ENCODE data around the gene TLL1. TPM values are rescaled to one million over a fixed set of nuclear protein-coding genes. Genes with fewer than 3 reads are reported as not detected.

Gene TLL1
- total RNA-seq, 1 experiment from 2014 or later = 1.4 TPM

- peak; percentile 30 for DNase-seq (ENCODE audit: unreplicated experiment)
- H3K36me3 Mint-ChIP-seq (ENCODE audit: insufficient read depth, unreplicated experiment) = no peaks in the 10 kb centered on the region
- no peaks in the 10 kb centered on the region for H3K27me3 Mint-ChIP-seq (ENCODE audit: insufficient read depth, unreplicated experiment)
- H3K27ac Mint-ChIP-seq (ENCODE audit: low read depth, unreplicated experiment) = peak overlapping the region; percentile 81
- H3K4me1 Mint-ChIP-seq (ENCODE audit: insufficient read depth, unreplicated experiment) = peaks cover 29% of the 10 kb centered on the region
- ChIA-PET POLR2A (interaction anchor here (0.6 to 6.7 kb wide), 9 partner anchors 8 to 99 kb away, joined by 3 to 81 read pairs (median 5); partner anchors contain the start of gene TLL1), CTCF (interaction anchor here (0.6 to 1.0 kb wide), 4 partner anchors 102 to 808 kb away, joined by 3 read pairs; no protein-coding TSS in a partner anchor)
- no peak for TF ChIP-seq CTCF (IDR thresholded peaks at IDR 0.05; ENCODE audit: unreplicated experiment)
- no TSS peak for BruUV-seq (replicated peaks)
- peak overlapping the region; percentile 2 for H3K4me3 Mint-ChIP-seq (ENCODE audit: unreplicated experiment)
- no peaks in the 10 kb centered on the region for H3K9me3 Mint-ChIP-seq (ENCODE audit: unreplicated experiment)
- intact Hi-C loops (cut with micrococcal nuclease) = loop anchor here (5.0 kb wide), 1 partner anchor 100 kb away; the partner anchor contains the start of gene TLL1
These were observed 99.7 kb downstream of the TLL1 start for GRCh38 chr4:165972747-165973146.

GRCh38 chr4:165982934-165983333, 109.9 kb downstream of the TLL1 start:
- BruUV-seq (replicated peaks) = no TSS peak
- H3K4me1 Mint-ChIP-seq (ENCODE audit: insufficient read depth, unreplicated experiment) = no peaks in the 10 kb centered on the region
- intact Hi-C loops (cut with micrococcal nuclease) = no loop called here
- H3K27me3 Mint-ChIP-seq (ENCODE audit: insufficient read depth, unreplicated experiment) = no peaks in the 10 kb centered on the region
- no peaks in the 10 kb centered on the region for H3K9me3 Mint-ChIP-seq (ENCODE audit: unreplicated experiment)
- no peak for TF ChIP-seq CTCF (IDR thresholded peaks at IDR 0.05; ENCODE audit: unreplicated experiment)
- DNase-seq (ENCODE audit: unreplicated experiment) = no peak
- no peak overlapping the region for H3K27ac Mint-ChIP-seq (ENCODE audit: low read depth, unreplicated experiment)
- POLR2A ChIA-PET = interaction anchor here (0.6 to 1.0 kb wide), 2 partner anchors 11 to 975 kb away, joined by 3 read pairs; no protein-coding TSS in a partner anchor
- no peaks in the 10 kb centered on the region for H3K36me3 Mint-ChIP-seq (ENCODE audit: insufficient read depth, unreplicated experiment)
- H3K4me3 Mint-ChIP-seq (ENCODE audit: unreplicated experiment) = no peak overlapping the region
- CTCF ChIA-PET = no interaction called here

GRCh38 chr4:165986956-165987698, 114.1 kb downstream of the TLL1 start:
- Mint-ChIP-seq H3K27ac (ENCODE audit: low read depth, unreplicated experiment) (no peak overlapping the region), H3K27me3 (ENCODE audit: insufficient read depth, unreplicated experiment) (no peaks in the 10 kb centered on the region)

More at GRCh38 chr4:165986956-165987698, 114.1 kb downstream of the TLL1 start:
- intact Hi-C loops (cut with micrococcal nuclease) = no loop called here
- no peak overlapping the region for H3K4me3 Mint-ChIP-seq (ENCODE audit: unreplicated experiment)
- ChIA-PET CTCF (interaction anchor here (1.0 to 1.2 kb wide), 2 partner anchors 10 to 12 kb away, joined by 3 to 4 read pairs; no protein-coding TSS in a partner anchor), POLR2A (interaction anchor here (1.0 to 1.4 kb wide), 4 partner anchors 15 to 115 kb away, joined by 3 to 5 read pairs (median 4); partner anchors contain the start of gene TLL1)
- no TSS peak for BruUV-seq (replicated peaks)
- no peak for DNase-seq (ENCODE audit: unreplicated experiment)
- H3K36me3 Mint-ChIP-seq (ENCODE audit: insufficient read depth, unreplicated experiment) = no peaks in the 10 kb centered on the region
- no peak for TF ChIP-seq CTCF (IDR thresholded peaks at IDR 0.05; ENCODE audit: unreplicated experiment)
- no peaks in the 10 kb centered on the region for H3K4me1 Mint-ChIP-seq (ENCODE audit: insufficient read depth, unreplicated experiment)
- no peaks in the 10 kb centered on the region for H3K9me3 Mint-ChIP-seq (ENCODE audit: unreplicated experiment)
